IMR-90 (cell line): Measurements from ENCODE around the gene CPSF7. TPM values are rescaled to one million over a fixed set of nuclear protein-coding genes. Genes with fewer than 3 reads are reported as not detected.

Source experiments
- ATAC-seq: fragments of 200-7000 bp; cut with Tn5 transposase; 2 replicates; pipeline ENCODE4 v1.9.1; 2020; ENCODE audit warnings: low read depth, mild to moderate bottlenecking, moderate library complexity
- BruUV-seq: library from RNA; stranded (reverse); fragments of 400-500 nt; replicated peaks from 2 replicates; lab custom pipeline; 2021; lab: Mats Ljungman, UMichigan
- CTCF ChIA-PET: fragments of 300-600 bp; formaldehyde crosslinking; extraction: SDS; loops from one replicate; lab custom pipeline; 2021; ENCODE audit warnings: antibody characterized with exemption; lab: Yijun Ruan, JAX
- POLR2A ChIA-PET: fragments of 300-600 bp; sonication (Branson Sonifier 250); formaldehyde crosslinking; loops from one replicate; lab custom pipeline; 2022; ENCODE audit warnings: antibody characterized with exemption; ENCODE audit not compliant: unreplicated experiment; lab: Charles Lee
- DNase-seq: peaks from one replicate; pipeline ENCODE4 v3.0.0; 2013
- H2AFZ ChIP-seq: replicated peaks from 2 replicates; pipeline ENCODE3; 2013; ENCODE audit warnings: low read length, mild to moderate bottlenecking; ENCODE audit not compliant: poor library complexity
- H2AK5ac ChIP-seq: 2 replicates; pipeline ENCODE4 v1.6.1; 2013; ENCODE audit warnings: low read depth, low read length, inconsistent platforms
- H2AK9ac ChIP-seq: replicated peaks from 2 replicates; pipeline ENCODE3; 2013; ENCODE audit warnings: mild to moderate bottlenecking, low read depth, low read length, moderate library complexity; ENCODE audit not compliant: poor library complexity
- H2BK120ac ChIP-seq: 2 replicates; pipeline ENCODE4 v1.6.1; 2013; ENCODE audit warnings: low read depth, low read length, inconsistent platforms
- H2BK15ac ChIP-seq: 3 replicates; pipeline ENCODE4 v1.6.1; 2013; ENCODE audit warnings: low read depth, low read length, inconsistent platforms
- H2BK20ac ChIP-seq: 2 replicates; pipeline ENCODE4 v1.6.1; 2013; ENCODE audit warnings: low read depth, mild to moderate bottlenecking, inconsistent platforms, low read length, moderate library complexity
- H2BK5ac ChIP-seq: 2 replicates; pipeline ENCODE4 v1.6.1; 2013; ENCODE audit warnings: mild to moderate bottlenecking, low read depth, low read length, inconsistent platforms; ENCODE audit not compliant: poor library complexity, severe bottlenecking
- H3K14ac ChIP-seq: replicated peaks from 2 replicates; pipeline ENCODE4 v1.6.1; 2013; ENCODE audit warnings: low read depth, low read length, inconsistent platforms
- H3K18ac ChIP-seq: 2 replicates; pipeline ENCODE4 v1.6.1; 2013; ENCODE audit warnings: low read depth, low read length, control low read depth
- H3K23ac ChIP-seq: 2 replicates; pipeline ENCODE4 v1.6.1; 2013; ENCODE audit warnings: low read depth, low read length, inconsistent platforms
- H3K27ac ChIP-seq: 2 replicates; pipeline ENCODE4 v1.5.1; 2013; ENCODE audit warnings: mild to moderate bottlenecking, control low read depth, low read length; ENCODE audit not compliant: insufficient read depth
- H3K27me3 ChIP-seq: 2 replicates; pipeline ENCODE4 v1.6.1; 2013; ENCODE audit warnings: low read length; ENCODE audit not compliant: control insufficient read depth, insufficient read depth
- H3K36me3 ChIP-seq: 2 replicates; pipeline ENCODE4 v1.6.1; 2013; ENCODE audit warnings: low read length, mixed read lengths; ENCODE audit not compliant: control insufficient read depth, insufficient read depth
- H3K4ac ChIP-seq: 2 replicates; pipeline ENCODE4 v1.6.1; 2013; ENCODE audit warnings: low read depth, low read length, inconsistent platforms
- H3K4me1 ChIP-seq: 2 replicates; pipeline ENCODE4 v1.6.1; 2013; ENCODE audit warnings: low read length, mixed read lengths; ENCODE audit not compliant: control insufficient read depth, insufficient read depth
- H3K4me2 ChIP-seq: 2 replicates; pipeline ENCODE4 v1.6.1; 2013; ENCODE audit warnings: low read depth, mild to moderate bottlenecking, control low read depth, low read length, moderate library complexity
- H3K4me3 ChIP-seq: 2 replicates; pipeline ENCODE4 v1.5.1; 2013; ENCODE audit warnings: low read depth, mild to moderate bottlenecking, control low read depth, low read length, moderate library complexity; ENCODE audit not compliant: insufficient read depth
- H3K56ac ChIP-seq: 2 replicates; pipeline ENCODE4 v1.6.1; 2013; ENCODE audit warnings: low read length, inconsistent platforms; ENCODE audit not compliant: insufficient read depth; ENCODE audit errors: extremely low read depth
- H3K79me1 ChIP-seq, 2 experiments: 2 replicates each; pipeline ENCODE4 v1.6.1; 2013; ENCODE audit warnings: low read length in 2 of 2, inconsistent platforms in 1 of 2, low read depth in 1 of 2
- H3K9ac ChIP-seq: 2 replicates; pipeline ENCODE4 v1.6.1; 2013; ENCODE audit warnings: low read depth, low read length, control low read depth
- H3K9me1 ChIP-seq: 2 replicates; pipeline ENCODE4 v1.6.1; 2013; ENCODE audit warnings: low read length, inconsistent platforms; ENCODE audit not compliant: insufficient read depth
- H3K9me3 ChIP-seq: 2 replicates; pipeline ENCODE4 v1.6.1; 2013; ENCODE audit warnings: low read length; ENCODE audit not compliant: control insufficient read depth, insufficient read depth
- H4K20me1 ChIP-seq: 2 replicates; pipeline ENCODE4 v1.6.1; 2013; ENCODE audit warnings: low read length, inconsistent platforms; ENCODE audit not compliant: insufficient read depth
- H4K5ac ChIP-seq: 2 replicates; pipeline ENCODE4 v1.6.1; 2013; ENCODE audit warnings: mild to moderate bottlenecking, low read depth, low read length, control low read depth
- H4K8ac ChIP-seq, 2 experiments: 2 replicates each; pipeline ENCODE4 v1.6.1; 2013; ENCODE audit warnings: low read depth in 2 of 2, low read length in 2 of 2, control low read depth in 1 of 2, inconsistent platforms in 1 of 2
- H4K91ac ChIP-seq: 2 replicates; pipeline ENCODE4 v1.6.1; 2013; ENCODE audit warnings: low read depth, low read length, inconsistent platforms; ENCODE audit not compliant: insufficient read depth
- FOS ChIP-seq: fragments of 150-350 bp; IDR thresholded peaks from 2 replicates; pipeline ENCODE4 v1.6.1; 2016; ENCODE audit warnings: low read depth, low read length
- MAZ ChIP-seq: IDR thresholded peaks from 2 replicates; pipeline ENCODE4 v1.6.1; 2012; ENCODE audit warnings: low read depth, mild to moderate bottlenecking, low read length, improper control_type of control experiment, moderate library complexity, borderline replicate concordance
- MXI1 ChIP-seq: IDR thresholded peaks from 2 replicates; pipeline ENCODE4 v1.6.1; 2012; ENCODE audit warnings: low read depth, mild to moderate bottlenecking, low read length, moderate library complexity, borderline replicate concordance
- RAD21 ChIP-seq: IDR thresholded peaks from 2 replicates; pipeline ENCODE4 v1.6.1; 2012; ENCODE audit warnings: low read length, improper control_type of control experiment
- SMC3 ChIP-seq: fragments of 150-350 bp; IDR thresholded peaks from 2 replicates; pipeline ENCODE4 v1.6.1; 2016; ENCODE audit warnings: low read depth, mild to moderate bottlenecking, antibody characterized with exemption, low read length, moderate library complexity
- WGBS, 2 experiments: methylation state at CpG; one replicate each; pipeline versions ENCODE4 v1.1.5 to v1.1.7; 2013; ENCODE audit warnings: missing lambda C conversion rate in 2 of 2; ENCODE audit not compliant: insufficient read length in 1 of 2; ENCODE audit errors: extremely low coverage in 2 of 2; 5-methylcytosine and 5-hydroxymethylcytosine counted together
- dilution Hi-C: fragments of 300-500 bp; cut with HindIII; formaldehyde crosslinking; loops from one replicate; pipeline ENCODE4 v1.14.3; 2018; ENCODE audit warnings: low sequenced_read_pairs; ENCODE audit not compliant: unreplicated experiment
- in situ Hi-C: fragments of 300-500 bp; cut with MboI; formaldehyde crosslinking; loops from 3 replicates; pipeline ENCODE4 v1.14.3; 2019; ENCODE audit warnings: low sequenced_read_pairs, inconsistent platforms, mixed read lengths
- intact Hi-C: fragments of 100-400 bp; cut with micrococcal nuclease; formaldehyde crosslinking; loops from 2 replicates; pipeline ENCODE4 v1.10.0; 2022
- polyA plus RNA-seq, 3 experiments: library from polyadenylated mRNA; depleted of rRNA; stranded (reverse); fragments of >200 nt; gene quantifications; 2 replicates each; pipeline ENCODE4 v1.2.3, GENCODE V29; 2012; ENCODE audit warnings: low replicate concordance in 1 of 3
- total RNA-seq: library from RNA; depleted of rRNA; stranded (reverse); fragments of >200 nt; gene quantifications from 2 replicates; pipeline ENCODE4 v1.2.3, GENCODE V29; 2012
- TF ChIP-seq, protein P1 (sequence below): fragments of 150-350 bp; IDR thresholded peaks from 2 replicates; pipeline ENCODE4 v1.6.1; 2017; ENCODE audit warnings: mild to moderate bottlenecking, antibody characterized with exemption, low read length, low read depth

CPSF7 gene
- total and polyA plus RNA-seq, 2 of the 4 experiments (the other 2 are of a cell fraction), result 9.5 to 55.2 TPM

DNA sequence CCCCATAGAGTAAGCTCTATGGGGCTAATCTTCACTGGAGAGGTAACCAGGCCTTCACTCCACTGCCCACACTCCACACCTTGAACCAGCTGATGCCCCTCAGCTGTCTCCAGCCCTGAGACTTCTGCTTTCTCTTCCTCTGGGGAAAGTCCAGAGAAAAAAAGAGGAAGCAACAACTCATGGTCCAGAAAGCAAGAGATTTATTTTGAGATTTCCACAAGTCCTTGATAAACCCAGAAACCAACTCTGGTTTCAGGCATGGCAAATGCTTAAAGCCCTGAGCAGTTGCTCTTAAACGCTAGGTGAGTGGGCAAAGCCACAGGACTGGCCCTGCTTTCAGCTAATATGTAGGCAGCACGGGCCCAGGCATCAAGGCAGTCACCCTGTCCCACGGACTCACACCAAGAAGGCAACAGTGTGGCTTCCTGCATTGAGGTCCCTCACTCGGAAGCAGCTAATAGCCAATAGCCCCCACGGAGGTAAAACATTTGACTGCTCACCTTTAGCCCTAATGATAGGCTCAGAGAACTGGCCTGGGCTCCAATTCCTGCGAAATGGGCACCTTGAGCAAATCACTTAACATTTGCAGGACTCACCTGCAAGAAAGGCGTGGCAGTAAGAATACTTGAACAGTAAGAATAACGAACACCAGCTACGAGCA lies 72.4 kb downstream of the CPSF7 start:
- Histone ChIP-seq H3K79me1 (peaks cover 22 to 36% of the 10 kb centered on the region in 2 experiments), H2AFZ (peak overlapping the region; percentile 26), H4K91ac (no peak overlapping the region), H2BK15ac (no peak overlapping the region), H3K56ac (no peak overlapping the region), H2BK120ac (no peak overlapping the region), H3K14ac (no peak overlapping the region), H4K5ac (no peak overlapping the region), H3K27me3 (no peaks in the 10 kb centered on the region), H3K27ac (no peak overlapping the region), H2AK9ac (peak overlapping the region; percentile 34), H3K9ac (no peak overlapping the region), H3K18ac (no peak overlapping the region), H3K4ac (no peak overlapping the region), H3K23ac (no peak overlapping the region), H2BK20ac (no peak overlapping the region), H2AK5ac (no peak overlapping the region), H2BK5ac (no peak overlapping the region), H3K9me3 (no peaks in the 10 kb centered on the region), H4K20me1 (no peaks in the 10 kb centered on the region), H3K36me3 (peaks cover 21% of the 10 kb centered on the region), H4K8ac (no peak overlapping the region), H3K4me3 (no peak overlapping the region), H3K9me1 (peaks cover 9% of the 10 kb centered on the region), H3K4me1 (peaks cover 2% of the 10 kb centered on the region; the same call in 1 of the 2 replicates), H3K4me2 (no peak overlapping the region)
- CTCF ChIA-PET, result interaction anchor here (1.0 to 1.4 kb wide), 2 partner anchors 21 to 28 kb away, joined by 3 to 4 read pairs; no protein-coding TSS in a partner anchor
- 97% methylated on average over 6 of the region's 9 CpGs; no CpG with 5 or more reads in 1 of the 2 experiments for WGBS, 2 experiments
- dilution Hi-C loops, result no loop called here
- no TSS peak for BruUV-seq
- ATAC-seq (no peak), DNase-seq (no peak)
- TF ChIP-seq RAD21 (no peak), MXI1 (no peak), FOS (no peak), MAZ (no peak), SMC3 (no peak)
- TF ChIP-seq, protein P1, sequence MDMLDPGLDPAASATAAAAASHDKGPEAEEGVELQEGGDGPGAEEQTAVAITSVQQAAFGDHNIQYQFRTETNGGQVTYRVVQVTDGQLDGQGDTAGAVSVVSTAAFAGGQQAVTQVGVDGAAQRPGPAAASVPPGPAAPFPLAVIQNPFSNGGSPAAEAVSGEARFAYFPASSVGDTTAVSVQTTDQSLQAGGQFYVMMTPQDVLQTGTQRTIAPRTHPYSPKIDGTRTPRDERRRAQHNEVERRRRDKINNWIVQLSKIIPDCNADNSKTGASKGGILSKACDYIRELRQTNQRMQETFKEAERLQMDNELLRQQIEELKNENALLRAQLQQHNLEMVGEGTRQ, result no peak
- intact Hi-C loops, result no loop called here
- POLR2A ChIA-PET, result no interaction called here
- in situ Hi-C loops, result no loop called here
